WTC11 (cell line): ENCODE data around the gene NKAIN2. TPM values are rescaled to one million over a fixed set of nuclear protein-coding genes. Genes with fewer than 3 reads are reported as not detected.

ENCODE experiments used
- ATAC-seq: fragments of 200-7000 bp; cut with Tn5 transposase; 2 replicates; pipeline ENCODE4 v1.10.0; 2021; ENCODE audit warnings: mild to moderate bottlenecking, moderate library complexity
- CTCF ChIA-PET: fragments of 300-600 bp; sonication (Branson Sonifier 250); formaldehyde crosslinking; loops from one replicate; lab custom pipeline; 2021; ENCODE audit warnings: antibody characterized with exemption; lab: Charles Lee
- POLR2A ChIA-PET: fragments of 350-600 bp; sonication (Branson Sonifier 250); formaldehyde crosslinking; loops from one replicate; lab custom pipeline; 2021; ENCODE audit warnings: antibody characterized with exemption; lab: Charles Lee
- DNase-seq: peaks from one replicate; pipeline ENCODE4 v3.0.0; 2021; ENCODE audit warnings: low spot score
- H3K27ac Mint-ChIP-seq: 2 replicates; pipeline ENCODE4 v1.8.0; 2021; ENCODE audit warnings: mixed read lengths
- H3K27me3 Mint-ChIP-seq: 2 replicates; pipeline ENCODE4 v1.8.0; 2021; ENCODE audit warnings: low read depth, mild to moderate bottlenecking, moderate library complexity, mixed read lengths
- H3K36me3 Mint-ChIP-seq: 2 replicates; pipeline ENCODE4 v1.8.0; 2021; ENCODE audit warnings: mixed read lengths
- H3K4me1 Mint-ChIP-seq: 2 replicates; pipeline ENCODE4 v1.8.0; 2022; ENCODE audit warnings: mixed read lengths
- H3K4me3 Mint-ChIP-seq: 2 replicates; pipeline ENCODE4 v1.8.0; 2021; ENCODE audit warnings: mild to moderate bottlenecking, moderate library complexity, mixed read lengths
- H3K9me3 Mint-ChIP-seq: 2 replicates; pipeline ENCODE4 v1.8.0; 2021; ENCODE audit warnings: mixed read lengths
- ESRRA ChIP-seq: sonication (generic); formaldehyde crosslinking; IDR thresholded peaks from 2 replicates; pipeline ENCODE4 v1.8.1; 2022; ENCODE audit warnings: mild to moderate bottlenecking, missing genetic modification reagents, borderline replicate concordance
- FOXJ3 ChIP-seq: sonication (generic); formaldehyde crosslinking; IDR thresholded peaks from 2 replicates; pipeline ENCODE4 v1.9.0; 2021; ENCODE audit warnings: missing genetic modification reagents, mild to moderate bottlenecking, borderline replicate concordance
- FOXP1 ChIP-seq: sonication (generic); formaldehyde crosslinking; IDR thresholded peaks from 2 replicates; pipeline ENCODE4 v1.8.0; 2022; ENCODE audit warnings: missing genetic modification reagents, mild to moderate bottlenecking, moderate library complexity, borderline replicate concordance
- KAT7 ChIP-seq: sonication (generic); formaldehyde crosslinking; IDR thresholded peaks from 2 replicates; pipeline ENCODE4 v1.8.1; 2023; ENCODE audit warnings: missing genetic modification reagents, mild to moderate bottlenecking, borderline replicate concordance
- NFE2L1 ChIP-seq: sonication (generic); formaldehyde crosslinking; IDR thresholded peaks from 2 replicates; pipeline ENCODE4 v1.8.1; 2023; ENCODE audit warnings: missing genetic modification reagents
- RELA ChIP-seq: sonication (generic); formaldehyde crosslinking; IDR thresholded peaks from 2 replicates; pipeline ENCODE4 v1.8.1; 2022; ENCODE audit warnings: missing genetic modification reagents, mild to moderate bottlenecking, borderline replicate concordance
- ZBTB21 ChIP-seq: sonication (generic); formaldehyde crosslinking; IDR thresholded peaks from 2 replicates; pipeline ENCODE4 v1.8.1; 2023; ENCODE audit warnings: mild to moderate bottlenecking, missing genetic modification reagents, borderline replicate concordance
- ZNF416 ChIP-seq: fragments of 250-450 bp; sonication (Bioruptor Pico); IDR thresholded peaks from 2 replicates; pipeline ENCODE4 v1.9.0; 2021; ENCODE audit warnings: mild to moderate bottlenecking, inconsistent platforms
- ZNF671 ChIP-seq: fragments of 250-450 bp; sonication (Bioruptor Pico); IDR thresholded peaks from 2 replicates; pipeline ENCODE4 v1.8.0; 2021; ENCODE audit warnings: mild to moderate bottlenecking
- total RNA-seq: library from RNA; stranded (reverse); gene quantifications from 3 replicates; pipeline ENCODE4 v1.2.3, GENCODE V29; 2021
- TF ChIP-seq, protein P1 (sequence below): fragments of 250-450 bp; sonication (Bioruptor Pico); IDR thresholded peaks from 2 replicates; pipeline ENCODE4 v2.1.2; 2022; ENCODE audit warnings: mild to moderate bottlenecking, moderate library complexity
- TF ChIP-seq, protein P2 (sequence below): sonication (generic); formaldehyde crosslinking; IDR thresholded peaks from 2 replicates; pipeline ENCODE4 v1.8.1; 2023; ENCODE audit warnings: mild to moderate bottlenecking, missing genetic modification reagents, borderline replicate concordance
- TF ChIP-seq, protein P3 (sequence below): sonication (generic); formaldehyde crosslinking; IDR thresholded peaks from 2 replicates; pipeline ENCODE4 v1.8.1; 2022; ENCODE audit warnings: missing genetic modification reagents, borderline replicate concordance
- TF ChIP-seq, protein P4 (sequence below): sonication (generic); formaldehyde crosslinking; conservative IDR thresholded peaks from 2 replicates; pipeline ENCODE4 v1.8.1; 2023; ENCODE audit warnings: mild to moderate bottlenecking, low read depth, missing genetic modification reagents, moderate library complexity
- TF ChIP-seq, protein P5 (sequence below): fragments of 200-600 bp; IDR thresholded peaks from 2 replicates; pipeline ENCODE4 v1.8.0; 2022; ENCODE audit warnings: antibody characterized with exemption
- TF ChIP-seq, protein P6 (sequence below): sonication (generic); formaldehyde crosslinking; IDR thresholded peaks from 2 replicates; pipeline ENCODE4 v1.8.1; 2022; ENCODE audit warnings: mild to moderate bottlenecking, moderate library complexity, missing genetic modification reagents
- TF ChIP-seq, protein P7 (sequence below): sonication (generic); formaldehyde crosslinking; IDR thresholded peaks from 2 replicates; pipeline ENCODE4 v1.8.0; 2023; ENCODE audit warnings: missing genetic modification reagents, mild to moderate bottlenecking, borderline replicate concordance

Gene NKAIN2
- total RNA-seq, 1 experiment from 2014 or later, result 0.33 TPM

DNA sequence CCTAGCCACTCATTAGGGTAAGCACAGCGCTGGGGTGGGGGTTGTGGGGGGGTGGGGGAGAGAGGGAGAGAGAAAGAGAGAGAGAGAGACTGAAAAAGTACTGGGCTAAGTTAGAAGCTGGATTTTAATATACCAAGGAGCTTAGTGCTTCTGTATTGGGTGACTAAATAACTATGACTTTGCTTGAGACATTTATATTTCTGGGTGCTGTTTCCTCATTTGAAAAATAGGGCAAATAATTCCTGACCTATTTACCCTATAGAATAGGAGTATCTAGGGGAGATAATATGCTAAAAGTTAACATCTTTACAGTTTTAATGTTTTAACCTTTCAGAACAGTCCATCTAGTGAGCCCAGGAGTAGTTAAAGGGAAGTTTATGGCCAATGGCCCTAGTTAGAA, 7.7 kb downstream of the NKAIN2 start (continued):
- TF ChIP-seq, protein P1, sequence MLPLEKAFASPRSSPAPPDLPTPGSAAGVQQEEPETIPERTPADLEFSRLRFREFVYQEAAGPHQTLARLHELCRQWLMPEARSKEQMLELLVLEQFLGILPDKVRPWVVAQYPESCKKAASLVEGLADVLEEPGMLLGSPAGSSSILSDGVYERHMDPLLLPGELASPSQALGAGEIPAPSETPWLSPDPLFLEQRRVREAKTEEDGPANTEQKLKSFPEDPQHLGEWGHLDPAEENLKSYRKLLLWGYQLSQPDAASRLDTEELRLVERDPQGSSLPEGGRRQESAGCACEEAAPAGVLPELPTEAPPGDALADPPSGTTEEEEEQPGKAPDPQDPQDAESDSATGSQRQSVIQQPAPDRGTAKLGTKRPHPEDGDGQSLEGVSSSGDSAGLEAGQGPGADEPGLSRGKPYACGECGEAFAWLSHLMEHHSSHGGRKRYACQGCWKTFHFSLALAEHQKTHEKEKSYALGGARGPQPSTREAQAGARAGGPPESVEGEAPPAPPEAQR (CRISPR knock-in tag), result no peak
- no peak for TF ChIP-seq NFE2L1 (CRISPR knock-in tag)
- TF ChIP-seq, protein P2, sequence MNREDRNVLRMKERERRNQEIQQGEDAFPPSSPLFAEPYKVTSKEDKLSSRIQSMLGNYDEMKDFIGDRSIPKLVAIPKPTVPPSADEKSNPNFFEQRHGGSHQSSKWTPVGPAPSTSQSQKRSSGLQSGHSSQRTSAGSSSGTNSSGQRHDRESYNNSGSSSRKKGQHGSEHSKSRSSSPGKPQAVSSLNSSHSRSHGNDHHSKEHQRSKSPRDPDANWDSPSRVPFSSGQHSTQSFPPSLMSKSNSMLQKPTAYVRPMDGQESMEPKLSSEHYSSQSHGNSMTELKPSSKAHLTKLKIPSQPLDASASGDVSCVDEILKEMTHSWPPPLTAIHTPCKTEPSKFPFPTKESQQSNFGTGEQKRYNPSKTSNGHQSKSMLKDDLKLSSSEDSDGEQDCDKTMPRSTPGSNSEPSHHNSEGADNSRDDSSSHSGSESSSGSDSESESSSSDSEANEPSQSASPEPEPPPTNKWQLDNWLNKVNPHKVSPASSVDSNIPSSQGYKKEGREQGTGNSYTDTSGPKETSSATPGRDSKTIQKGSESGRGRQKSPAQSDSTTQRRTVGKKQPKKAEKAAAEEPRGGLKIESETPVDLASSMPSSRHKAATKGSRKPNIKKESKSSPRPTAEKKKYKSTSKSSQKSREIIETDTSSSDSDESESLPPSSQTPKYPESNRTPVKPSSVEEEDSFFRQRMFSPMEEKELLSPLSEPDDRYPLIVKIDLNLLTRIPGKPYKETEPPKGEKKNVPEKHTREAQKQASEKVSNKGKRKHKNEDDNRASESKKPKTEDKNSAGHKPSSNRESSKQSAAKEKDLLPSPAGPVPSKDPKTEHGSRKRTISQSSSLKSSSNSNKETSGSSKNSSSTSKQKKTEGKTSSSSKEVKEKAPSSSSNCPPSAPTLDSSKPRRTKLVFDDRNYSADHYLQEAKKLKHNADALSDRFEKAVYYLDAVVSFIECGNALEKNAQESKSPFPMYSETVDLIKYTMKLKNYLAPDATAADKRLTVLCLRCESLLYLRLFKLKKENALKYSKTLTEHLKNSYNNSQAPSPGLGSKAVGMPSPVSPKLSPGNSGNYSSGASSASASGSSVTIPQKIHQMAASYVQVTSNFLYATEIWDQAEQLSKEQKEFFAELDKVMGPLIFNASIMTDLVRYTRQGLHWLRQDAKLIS (CRISPR knock-in tag), result no peak
- TF ChIP-seq ZNF671, result no peak
- no peak for TF ChIP-seq KAT7 (CRISPR knock-in tag)
- no peak for TF ChIP-seq FOXJ3 (CRISPR knock-in tag)
- TF ChIP-seq, protein P3, sequence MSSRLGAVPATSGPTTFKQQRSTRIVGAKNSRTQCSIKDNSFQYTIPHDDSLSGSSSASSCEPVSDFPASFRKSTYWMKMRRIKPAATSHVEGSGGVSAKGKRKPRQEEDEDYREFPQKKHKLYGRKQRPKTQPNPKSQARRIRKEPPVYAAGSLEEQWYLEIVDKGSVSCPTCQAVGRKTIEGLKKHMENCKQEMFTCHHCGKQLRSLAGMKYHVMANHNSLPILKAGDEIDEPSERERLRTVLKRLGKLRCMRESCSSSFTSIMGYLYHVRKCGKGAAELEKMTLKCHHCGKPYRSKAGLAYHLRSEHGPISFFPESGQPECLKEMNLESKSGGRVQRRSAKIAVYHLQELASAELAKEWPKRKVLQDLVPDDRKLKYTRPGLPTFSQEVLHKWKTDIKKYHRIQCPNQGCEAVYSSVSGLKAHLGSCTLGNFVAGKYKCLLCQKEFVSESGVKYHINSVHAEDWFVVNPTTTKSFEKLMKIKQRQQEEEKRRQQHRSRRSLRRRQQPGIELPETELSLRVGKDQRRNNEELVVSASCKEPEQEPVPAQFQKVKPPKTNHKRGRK (CRISPR knock-in tag), result no peak
- TF ChIP-seq, protein P4, sequence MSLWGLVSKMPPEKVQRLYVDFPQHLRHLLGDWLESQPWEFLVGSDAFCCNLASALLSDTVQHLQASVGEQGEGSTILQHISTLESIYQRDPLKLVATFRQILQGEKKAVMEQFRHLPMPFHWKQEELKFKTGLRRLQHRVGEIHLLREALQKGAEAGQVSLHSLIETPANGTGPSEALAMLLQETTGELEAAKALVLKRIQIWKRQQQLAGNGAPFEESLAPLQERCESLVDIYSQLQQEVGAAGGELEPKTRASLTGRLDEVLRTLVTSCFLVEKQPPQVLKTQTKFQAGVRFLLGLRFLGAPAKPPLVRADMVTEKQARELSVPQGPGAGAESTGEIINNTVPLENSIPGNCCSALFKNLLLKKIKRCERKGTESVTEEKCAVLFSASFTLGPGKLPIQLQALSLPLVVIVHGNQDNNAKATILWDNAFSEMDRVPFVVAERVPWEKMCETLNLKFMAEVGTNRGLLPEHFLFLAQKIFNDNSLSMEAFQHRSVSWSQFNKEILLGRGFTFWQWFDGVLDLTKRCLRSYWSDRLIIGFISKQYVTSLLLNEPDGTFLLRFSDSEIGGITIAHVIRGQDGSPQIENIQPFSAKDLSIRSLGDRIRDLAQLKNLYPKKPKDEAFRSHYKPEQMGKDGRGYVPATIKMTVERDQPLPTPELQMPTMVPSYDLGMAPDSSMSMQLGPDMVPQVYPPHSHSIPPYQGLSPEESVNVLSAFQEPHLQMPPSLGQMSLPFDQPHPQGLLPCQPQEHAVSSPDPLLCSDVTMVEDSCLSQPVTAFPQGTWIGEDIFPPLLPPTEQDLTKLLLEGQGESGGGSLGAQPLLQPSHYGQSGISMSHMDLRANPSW (CRISPR knock-in tag), result no peak
- TF ChIP-seq ESRRA (CRISPR knock-in tag), result no peak
- TF ChIP-seq, protein P5, sequence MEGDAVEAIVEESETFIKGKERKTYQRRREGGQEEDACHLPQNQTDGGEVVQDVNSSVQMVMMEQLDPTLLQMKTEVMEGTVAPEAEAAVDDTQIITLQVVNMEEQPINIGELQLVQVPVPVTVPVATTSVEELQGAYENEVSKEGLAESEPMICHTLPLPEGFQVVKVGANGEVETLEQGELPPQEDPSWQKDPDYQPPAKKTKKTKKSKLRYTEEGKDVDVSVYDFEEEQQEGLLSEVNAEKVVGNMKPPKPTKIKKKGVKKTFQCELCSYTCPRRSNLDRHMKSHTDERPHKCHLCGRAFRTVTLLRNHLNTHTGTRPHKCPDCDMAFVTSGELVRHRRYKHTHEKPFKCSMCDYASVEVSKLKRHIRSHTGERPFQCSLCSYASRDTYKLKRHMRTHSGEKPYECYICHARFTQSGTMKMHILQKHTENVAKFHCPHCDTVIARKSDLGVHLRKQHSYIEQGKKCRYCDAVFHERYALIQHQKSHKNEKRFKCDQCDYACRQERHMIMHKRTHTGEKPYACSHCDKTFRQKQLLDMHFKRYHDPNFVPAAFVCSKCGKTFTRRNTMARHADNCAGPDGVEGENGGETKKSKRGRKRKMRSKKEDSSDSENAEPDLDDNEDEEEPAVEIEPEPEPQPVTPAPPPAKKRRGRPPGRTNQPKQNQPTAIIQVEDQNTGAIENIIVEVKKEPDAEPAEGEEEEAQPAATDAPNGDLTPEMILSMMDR, result no peak
- TF ChIP-seq ZNF416 (CRISPR knock-in tag), result no peak
- TF ChIP-seq, protein P6, sequence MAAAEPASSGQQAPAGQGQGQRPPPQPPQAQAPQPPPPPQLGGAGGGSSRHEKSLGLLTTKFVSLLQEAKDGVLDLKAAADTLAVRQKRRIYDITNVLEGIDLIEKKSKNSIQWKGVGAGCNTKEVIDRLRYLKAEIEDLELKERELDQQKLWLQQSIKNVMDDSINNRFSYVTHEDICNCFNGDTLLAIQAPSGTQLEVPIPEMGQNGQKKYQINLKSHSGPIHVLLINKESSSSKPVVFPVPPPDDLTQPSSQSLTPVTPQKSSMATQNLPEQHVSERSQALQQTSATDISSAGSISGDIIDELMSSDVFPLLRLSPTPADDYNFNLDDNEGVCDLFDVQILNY (CRISPR knock-in tag), result no peak
- TF ChIP-seq, all 79 proteins: peak for 0

DNA sequence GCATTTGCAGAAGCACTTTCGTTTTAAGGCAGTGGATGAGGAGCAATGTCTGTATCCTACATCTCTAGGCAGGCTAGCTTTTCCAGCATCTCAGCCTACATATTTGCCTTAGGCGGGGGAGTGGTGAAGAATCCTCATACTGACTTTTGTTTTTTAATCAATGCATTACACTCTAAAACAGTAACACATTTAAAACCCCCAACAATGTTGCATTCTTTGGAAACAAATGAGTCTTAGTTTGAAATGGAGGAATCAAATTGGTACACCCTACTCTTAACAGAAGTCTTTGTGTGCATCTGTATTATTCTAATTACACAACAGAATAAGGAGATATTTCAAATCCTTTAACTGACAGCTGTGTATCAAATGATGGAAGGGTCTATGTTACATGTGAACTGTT, 9.0 kb downstream of the NKAIN2 start:
- CTCF ChIA-PET, result interaction anchor here (1.6 kb wide), 1 partner anchor 10 kb away, joined by 10 read pairs; no protein-coding TSS in a partner anchor
- Mint-ChIP-seq H3K36me3 (no peaks in the 10 kb centered on the region), H3K4me1 (peaks cover 5% of the 10 kb centered on the region; the same call in 1 of the 2 replicates), H3K27ac (no peak overlapping the region), H3K27me3 (peaks cover 7% of the 10 kb centered on the region), H3K9me3 (no peaks in the 10 kb centered on the region), H3K4me3 (no peak overlapping the region)
- TF ChIP-seq, protein P7, sequence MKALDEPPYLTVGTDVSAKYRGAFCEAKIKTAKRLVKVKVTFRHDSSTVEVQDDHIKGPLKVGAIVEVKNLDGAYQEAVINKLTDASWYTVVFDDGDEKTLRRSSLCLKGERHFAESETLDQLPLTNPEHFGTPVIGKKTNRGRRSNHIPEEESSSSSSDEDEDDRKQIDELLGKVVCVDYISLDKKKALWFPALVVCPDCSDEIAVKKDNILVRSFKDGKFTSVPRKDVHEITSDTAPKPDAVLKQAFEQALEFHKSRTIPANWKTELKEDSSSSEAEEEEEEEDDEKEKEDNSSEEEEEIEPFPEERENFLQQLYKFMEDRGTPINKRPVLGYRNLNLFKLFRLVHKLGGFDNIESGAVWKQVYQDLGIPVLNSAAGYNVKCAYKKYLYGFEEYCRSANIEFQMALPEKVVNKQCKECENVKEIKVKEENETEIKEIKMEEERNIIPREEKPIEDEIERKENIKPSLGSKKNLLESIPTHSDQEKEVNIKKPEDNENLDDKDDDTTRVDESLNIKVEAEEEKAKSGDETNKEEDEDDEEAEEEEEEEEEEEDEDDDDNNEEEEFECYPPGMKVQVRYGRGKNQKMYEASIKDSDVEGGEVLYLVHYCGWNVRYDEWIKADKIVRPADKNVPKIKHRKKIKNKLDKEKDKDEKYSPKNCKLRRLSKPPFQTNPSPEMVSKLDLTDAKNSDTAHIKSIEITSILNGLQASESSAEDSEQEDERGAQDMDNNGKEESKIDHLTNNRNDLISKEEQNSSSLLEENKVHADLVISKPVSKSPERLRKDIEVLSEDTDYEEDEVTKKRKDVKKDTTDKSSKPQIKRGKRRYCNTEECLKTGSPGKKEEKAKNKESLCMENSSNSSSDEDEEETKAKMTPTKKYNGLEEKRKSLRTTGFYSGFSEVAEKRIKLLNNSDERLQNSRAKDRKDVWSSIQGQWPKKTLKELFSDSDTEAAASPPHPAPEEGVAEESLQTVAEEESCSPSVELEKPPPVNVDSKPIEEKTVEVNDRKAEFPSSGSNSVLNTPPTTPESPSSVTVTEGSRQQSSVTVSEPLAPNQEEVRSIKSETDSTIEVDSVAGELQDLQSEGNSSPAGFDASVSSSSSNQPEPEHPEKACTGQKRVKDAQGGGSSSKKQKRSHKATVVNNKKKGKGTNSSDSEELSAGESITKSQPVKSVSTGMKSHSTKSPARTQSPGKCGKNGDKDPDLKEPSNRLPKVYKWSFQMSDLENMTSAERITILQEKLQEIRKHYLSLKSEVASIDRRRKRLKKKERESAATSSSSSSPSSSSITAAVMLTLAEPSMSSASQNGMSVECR, result no peak
- TF ChIP-seq RELA (CRISPR knock-in tag) (no peak), ZNF671 (no peak), ZBTB21 (CRISPR knock-in tag) (no peak), FOXP1 (no peak)
- POLR2A ChIA-PET, result no interaction called here
- ATAC-seq (no peak), DNase-seq (no peak)
